Activated T-helper 1 cell treated with anti-CD3 and anti-CD28 coated beads, Interleukin-12 subunit alpha, Interleukin-12 subunit beta, Interleukin-2, Interleukin-4 antibody, amounts not matched to agents 30 ng/mL and 10 ng/mL and 1 ng/mL, durations not matched to agents 14 hours and 24 hours and 36 hours (primary cell): ENCODE measurements around the gene KLK8. TPM values are rescaled to one million over a fixed set of nuclear protein-coding genes. Genes with fewer than 3 reads are reported as not detected.

Source experiments
- DNase-seq: peaks from one replicate; pipeline ENCODE4 v3.0.0; 2021; ENCODE audit warnings: low spot score
- H3K27ac Mint-ChIP-seq: one replicate; pipeline ENCODE4 v1.8.0; 2021; ENCODE audit warnings: mild to moderate bottlenecking, mixed read lengths
- H3K27me3 Mint-ChIP-seq: one replicate; pipeline ENCODE4 v1.8.0; 2022; ENCODE audit warnings: mild to moderate bottlenecking, moderate library complexity, mixed read lengths; ENCODE audit not compliant: insufficient read depth
- H3K36me3 Mint-ChIP-seq: one replicate; pipeline ENCODE4 v1.8.0; 2021; ENCODE audit warnings: low read depth, mixed read lengths
- H3K4me1 Mint-ChIP-seq: one replicate; pipeline ENCODE4 v1.8.0; 2021; ENCODE audit warnings: low read depth, mixed read lengths
- H3K4me3 Mint-ChIP-seq: one replicate; pipeline ENCODE4 v1.8.0; 2021; ENCODE audit warnings: mild to moderate bottlenecking, moderate library complexity, mixed read lengths
- H3K9me3 Mint-ChIP-seq: one replicate; pipeline ENCODE4 v1.8.0; 2021; ENCODE audit warnings: mixed read lengths
- intact Hi-C: fragments of 100-400 bp; cut with micrococcal nuclease; formaldehyde crosslinking; loops from one replicate; pipeline ENCODE4 v1.15.1; 2024
- total RNA-seq: library from RNA; stranded (reverse); gene quantifications from 2 replicates; pipeline ENCODE4 v1.2.3, GENCODE V29; 2022

Gene KLK8
- total RNA-seq, 1 donor from 2014 or later, result not detected

DNA sequence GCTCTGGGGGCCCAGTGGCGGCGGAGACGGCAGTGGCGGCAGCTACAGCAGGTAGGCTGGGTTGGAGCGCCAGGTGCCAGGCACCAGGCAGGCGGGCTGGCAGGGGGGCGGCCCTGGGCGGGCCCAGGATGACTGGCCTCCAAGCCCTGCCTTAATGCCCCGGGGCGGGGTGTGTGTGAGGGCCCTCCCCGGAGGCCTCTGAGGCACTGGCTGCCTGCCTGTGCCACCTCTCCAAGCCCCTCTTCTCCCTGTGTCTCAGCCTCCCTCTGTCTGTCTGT, 25.1 kb upstream of the KLK8 start, which contains the start of gene KLK11:
Gene KLK11, minus strand, starts transcription at position 63 of the 278 bp plus-strand sequence. CDS start 985 bp downstream, outside the sequence.
- Mint-ChIP-seq H3K27ac (no peak within 1 kb of the TSS), H3K36me3 (no peaks in the 10 kb centered on the region), H3K9me3 (no peaks in the 10 kb centered on the region), H3K4me1 (no peaks in the 10 kb centered on the region), H3K4me3 (no peak within 1 kb of the TSS), H3K27me3 (peaks cover 5% of the 10 kb centered on the region)
- DNase-seq, result no peak
- intact Hi-C loops, result no loop called here

- Mint-ChIP-seq H3K9me3 (no peaks in the 10 kb centered on the region), H3K4me3 (no peak overlapping the region), H3K4me1 (no peaks in the 10 kb centered on the region), H3K36me3 (no peaks in the 10 kb centered on the region), H3K27ac (no peak overlapping the region), H3K27me3 (peaks cover 9% of the 10 kb centered on the region)
- intact Hi-C loops, result no loop called here
- DNase-seq, result no peak
These were observed 24.6 kb upstream of the KLK8 start for GRCh38 chr19:51025809-51026553.

DNA sequence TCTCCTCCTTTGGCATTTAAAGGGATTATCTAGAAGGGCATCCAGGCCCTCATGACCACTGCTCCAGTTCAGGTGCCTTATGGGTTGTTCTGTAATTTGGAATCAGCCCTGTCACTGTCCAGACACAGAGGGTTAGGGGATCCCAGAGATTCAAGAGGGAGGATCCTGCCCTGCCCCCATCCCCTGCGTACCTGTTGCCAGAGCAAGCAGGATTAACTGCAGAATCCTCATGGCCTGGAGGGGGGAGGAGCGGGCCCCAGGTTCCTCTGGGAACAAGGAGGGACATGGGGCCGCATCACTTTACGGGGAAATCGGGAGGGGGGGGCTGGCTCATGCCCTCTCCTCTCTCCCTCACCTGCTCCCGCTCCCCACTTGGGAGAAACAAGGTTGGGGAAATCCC, 24.0 kb upstream of the KLK8 start:
- H3K27ac Mint-ChIP-seq, result no peak overlapping the region
- no peaks in the 10 kb centered on the region for H3K9me3 Mint-ChIP-seq
- intact Hi-C loops, result no loop called here
- DNase-seq, result no peak
- H3K27me3 Mint-ChIP-seq, result peaks cover 14% of the 10 kb centered on the region
- no peaks in the 10 kb centered on the region for H3K4me1 Mint-ChIP-seq
- H3K36me3 Mint-ChIP-seq, result no peaks in the 10 kb centered on the region
- H3K4me3 Mint-ChIP-seq, result no peak overlapping the region

GRCh38 chr19:51024924-51025323, 23.5 kb upstream of the KLK8 start:
- Mint-ChIP-seq H3K4me3 (no peak overlapping the region), H3K4me1 (peaks cover 3% of the 10 kb centered on the region), H3K27ac (no peak overlapping the region), H3K36me3 (no peaks in the 10 kb centered on the region), H3K9me3 (no peaks in the 10 kb centered on the region), H3K27me3 (peaks cover 17% of the 10 kb centered on the region)
- intact Hi-C loops, result loop anchor here (5.0 kb wide), 1 partner anchor 142 kb away; no protein-coding TSS in a partner anchor
- no peak for DNase-seq

DNA sequence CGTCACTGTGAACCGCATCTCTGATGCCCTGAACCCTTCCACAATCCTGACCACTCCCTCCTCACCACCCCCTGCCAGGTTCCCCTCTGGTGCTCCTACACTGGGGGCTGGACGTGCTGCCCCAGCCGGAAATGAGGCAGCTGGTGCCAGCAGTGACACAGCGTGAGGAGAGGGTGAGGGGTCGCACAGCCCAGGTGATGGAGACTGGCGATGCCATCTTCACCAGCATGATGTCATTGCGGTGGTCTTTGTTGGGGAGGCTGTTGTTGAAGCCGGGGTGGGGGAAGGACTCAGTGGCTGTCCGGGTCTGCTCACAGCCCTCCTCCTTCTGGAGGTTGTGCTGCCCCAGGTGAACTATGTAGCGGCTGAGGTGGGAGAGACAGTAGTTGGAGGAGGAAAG, 22.5 kb upstream of the KLK8 start:
- no peak for DNase-seq
- H3K36me3 Mint-ChIP-seq, result no peaks in the 10 kb centered on the region
- no peak overlapping the region for H3K27ac Mint-ChIP-seq
- H3K4me1 Mint-ChIP-seq, result peaks cover 6% of the 10 kb centered on the region
- intact Hi-C loops, result loop anchor here (5.0 kb wide), 1 partner anchor 143 kb away; no protein-coding TSS in a partner anchor
- H3K4me3 Mint-ChIP-seq, result no peak overlapping the region
- H3K27me3 Mint-ChIP-seq, result peaks cover 26% of the 10 kb centered on the region
- H3K9me3 Mint-ChIP-seq, result no peaks in the 10 kb centered on the region

DNA sequence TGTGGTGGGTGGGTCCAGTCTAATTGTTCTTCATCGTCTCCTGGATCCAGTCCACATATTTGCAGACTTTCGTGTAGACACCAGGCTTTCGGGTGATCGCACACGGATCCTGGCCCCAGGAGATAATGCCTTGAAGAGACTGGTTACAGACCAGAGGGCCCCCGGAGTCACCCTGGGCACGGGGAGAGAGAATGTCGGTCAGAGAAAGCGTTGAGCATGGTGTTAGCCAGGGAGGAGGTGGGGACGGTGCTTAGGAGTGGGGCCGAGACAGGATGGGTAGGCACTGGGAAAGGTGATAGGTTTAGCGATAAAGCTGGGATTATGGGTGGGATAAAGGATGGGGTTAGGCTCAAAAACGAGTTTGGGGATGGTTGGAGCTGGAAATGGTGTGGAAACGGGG, 21.1 kb upstream of the KLK8 start:
- no peaks in the 10 kb centered on the region for H3K9me3 Mint-ChIP-seq
- no peaks in the 10 kb centered on the region for H3K36me3 Mint-ChIP-seq
- H3K4me3 Mint-ChIP-seq, result no peak overlapping the region
- peaks cover 12% of the 10 kb centered on the region for H3K4me1 Mint-ChIP-seq
- intact Hi-C loops, result loop anchor here (5.0 kb wide), 1 partner anchor 145 kb away; no protein-coding TSS in a partner anchor
- H3K27ac Mint-ChIP-seq, result no peak overlapping the region
- no peak for DNase-seq
- H3K27me3 Mint-ChIP-seq, result peaks cover 35% of the 10 kb centered on the region

DNA sequence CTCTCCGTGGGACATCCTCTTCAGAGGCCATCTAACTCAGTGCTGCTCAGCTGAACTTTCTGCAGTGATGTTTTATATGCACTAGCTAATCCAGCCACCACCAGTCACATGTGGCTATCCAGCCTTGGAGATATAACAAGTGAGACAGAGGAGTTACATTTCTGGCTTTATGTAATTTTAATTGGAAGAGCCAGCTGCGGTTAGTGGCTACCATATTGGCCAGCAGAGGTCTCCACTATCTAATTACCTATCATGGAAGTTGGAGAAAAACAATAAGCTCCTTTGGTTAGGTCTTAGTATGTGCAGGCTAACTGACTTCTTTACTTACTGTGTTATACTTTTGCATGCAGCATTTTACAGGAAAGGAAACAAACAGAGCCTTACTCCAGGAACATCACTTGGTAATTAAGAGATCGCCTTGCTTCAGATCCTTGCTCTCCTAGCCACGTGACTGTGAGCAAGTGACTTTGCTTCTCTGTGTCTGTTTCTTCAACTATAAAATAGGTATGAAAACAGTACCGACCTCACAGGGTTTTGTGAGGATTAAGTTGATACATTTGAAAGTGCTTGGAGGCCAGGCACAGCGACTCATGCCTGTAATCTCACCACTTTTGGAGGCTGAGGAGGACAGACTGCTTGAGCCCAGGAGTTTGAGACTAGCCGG, 19.7 kb upstream of the KLK8 start:
- Mint-ChIP-seq H3K27ac (no peak overlapping the region), H3K9me3 (no peaks in the 10 kb centered on the region), H3K4me1 (peaks cover 12% of the 10 kb centered on the region), H3K36me3 (no peaks in the 10 kb centered on the region), H3K4me3 (no peak overlapping the region), H3K27me3 (peaks cover 44% of the 10 kb centered on the region)
- no peak for DNase-seq
- intact Hi-C loops, result loop anchor here (5.0 kb wide), 1 partner anchor 146 kb away; no protein-coding TSS in a partner anchor

- intact Hi-C loops, result no loop called here
- H3K4me1 Mint-ChIP-seq, result peaks cover 12% of the 10 kb centered on the region
- H3K36me3 Mint-ChIP-seq, result peaks cover 2% of the 10 kb centered on the region
- peaks cover 57% of the 10 kb centered on the region for H3K27me3 Mint-ChIP-seq
- H3K9me3 Mint-ChIP-seq, result no peaks in the 10 kb centered on the region
- DNase-seq, result no peak
- peak within 1 kb of the TSS; percentile 16 for H3K27ac Mint-ChIP-seq
- H3K4me3 Mint-ChIP-seq, result peak within 1 kb of the TSS; percentile 56
These were observed 18.1 kb upstream of the KLK8 start, which contains the start of gene KLK10 for GRCh38 chr19:51019544-51019925. Gene KLK10 (minus strand): TSS chr19:51019709. CDS start chr19:51019130, 579 bp downstream.

DNA sequence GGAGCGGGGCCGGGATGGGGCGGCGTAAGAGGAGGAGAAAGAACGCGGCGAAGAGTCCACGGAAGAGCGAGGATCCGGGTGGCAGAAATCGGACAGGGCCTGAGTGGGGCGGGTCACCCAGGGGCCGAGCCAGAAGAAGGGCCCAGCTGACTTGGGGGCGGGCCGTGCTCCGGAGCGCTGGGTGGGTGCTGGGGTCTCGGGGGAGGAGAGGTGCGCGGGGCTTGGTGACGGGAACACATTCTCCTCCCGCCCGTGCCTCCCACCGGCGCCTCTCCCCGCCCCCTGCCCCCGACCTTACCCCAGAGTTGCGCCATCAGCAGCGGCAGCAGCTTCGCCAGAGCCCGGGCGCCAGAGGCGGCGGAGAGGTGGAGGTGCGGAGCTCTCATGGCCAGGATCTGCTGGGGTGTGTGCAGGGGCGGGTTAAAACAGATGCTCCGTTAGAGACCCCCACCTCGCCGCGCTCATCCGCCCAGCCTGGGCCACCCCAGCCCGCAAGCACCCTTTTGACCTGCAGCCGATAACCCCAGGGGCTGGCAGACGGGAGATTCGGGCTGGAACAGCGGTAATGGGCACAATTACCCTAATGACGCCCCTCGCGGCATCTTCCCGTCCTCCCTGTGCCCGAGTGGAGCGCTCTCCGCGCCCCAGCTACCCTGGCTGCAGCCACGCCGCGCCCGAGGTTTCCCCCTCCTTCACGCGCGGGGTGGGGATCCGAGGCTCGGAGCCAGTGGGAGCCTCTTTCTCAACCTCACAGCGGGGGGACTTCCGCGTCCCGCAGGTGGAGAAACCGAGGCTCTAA, 17.5 kb upstream of the KLK8 start:
- no peaks in the 10 kb centered on the region for H3K9me3 Mint-ChIP-seq
- H3K4me3 Mint-ChIP-seq, result peak overlapping the region; percentile 56
- H3K27me3 Mint-ChIP-seq, result peaks cover 59% of the 10 kb centered on the region
- H3K27ac Mint-ChIP-seq, result no peak overlapping the region
- H3K4me1 Mint-ChIP-seq, result peaks cover 12% of the 10 kb centered on the region
- intact Hi-C loops, result no loop called here
- peaks cover 2% of the 10 kb centered on the region for H3K36me3 Mint-ChIP-seq
- DNase-seq, result no peak

DNA sequence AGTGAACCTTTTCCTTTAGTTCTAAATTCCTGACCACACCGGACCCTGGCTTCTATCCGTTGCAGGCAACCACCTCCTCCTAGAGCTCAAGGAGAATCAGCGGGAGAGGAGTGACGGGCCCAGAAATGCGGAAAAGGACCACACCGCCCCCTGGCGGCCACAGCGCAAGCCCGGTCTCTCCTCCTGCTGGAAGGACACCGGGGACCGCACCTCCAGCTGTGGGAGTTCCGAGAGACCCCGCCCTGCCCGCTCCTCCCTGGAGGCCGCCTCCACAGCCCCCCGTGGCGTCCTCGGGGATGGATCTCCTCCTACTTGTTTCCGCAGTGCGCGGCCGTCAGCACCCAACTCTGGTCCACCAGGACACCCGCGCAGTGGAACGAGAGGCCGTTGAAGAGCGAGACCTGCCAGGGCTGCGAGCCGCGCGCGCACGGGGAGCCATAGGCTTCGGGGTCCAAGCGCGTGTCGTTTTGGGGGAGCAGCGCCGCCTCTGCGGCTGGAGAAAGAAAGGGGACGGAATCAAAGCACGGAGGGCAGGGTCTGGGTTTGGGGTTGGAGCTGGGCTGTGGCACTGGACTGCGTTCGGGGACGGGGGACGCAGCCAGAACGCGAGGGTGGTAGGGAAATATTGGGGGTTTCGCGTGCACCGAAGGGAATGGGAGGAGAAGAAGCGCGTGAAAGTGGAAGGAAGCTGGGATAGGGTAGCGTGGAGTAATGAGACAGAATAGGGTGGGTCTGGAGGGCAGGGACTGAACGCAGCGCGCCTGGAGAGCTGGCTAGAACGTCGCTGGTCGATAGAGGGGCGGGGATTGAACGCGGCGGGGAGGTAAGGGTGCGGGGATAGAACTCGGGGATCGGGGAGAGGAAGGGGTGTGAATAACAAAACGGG, 15.6 kb upstream of the KLK8 start:
- intact Hi-C loops, result no loop called here
- no peak for DNase-seq
- H3K27ac Mint-ChIP-seq, result no peak overlapping the region

DNA sequence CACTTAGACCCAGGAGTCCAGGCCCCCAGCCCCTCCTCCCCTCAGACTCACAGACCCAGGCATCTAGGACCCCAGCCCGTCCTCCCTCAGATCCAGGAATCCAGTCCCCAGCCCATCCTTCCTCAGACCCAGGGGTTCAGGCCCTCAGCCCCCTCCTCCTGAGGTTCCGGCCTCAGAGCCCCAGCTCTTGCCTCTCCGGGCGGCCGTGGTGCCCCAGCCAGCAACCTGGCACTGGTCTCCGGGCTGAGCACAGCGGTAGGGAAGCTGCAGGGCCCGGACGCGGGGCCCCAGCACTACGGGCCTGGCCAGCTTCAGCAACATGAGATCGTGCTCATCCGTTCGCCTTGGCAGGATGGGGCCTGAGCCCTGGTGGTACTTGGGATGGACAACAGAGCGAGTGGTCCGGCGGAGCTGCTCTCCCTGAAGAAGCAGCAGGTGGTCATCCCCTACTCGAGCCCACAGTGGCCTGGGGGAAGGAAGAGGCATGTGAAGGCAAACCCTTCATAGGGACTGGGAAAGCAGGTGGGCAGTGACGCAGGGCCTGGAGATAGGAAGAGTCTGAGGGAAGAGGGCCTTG, 14.4 kb upstream of the KLK8 start:
- Mint-ChIP-seq H3K9me3 (no peaks in the 10 kb centered on the region), H3K36me3 (peaks cover 2% of the 10 kb centered on the region), H3K4me1 (peaks cover 12% of the 10 kb centered on the region), H3K27me3 (peaks cover 49% of the 10 kb centered on the region), H3K27ac (no peak overlapping the region), H3K4me3 (no peak overlapping the region)
- intact Hi-C loops, result no loop called here
- no peak for DNase-seq

More for the DNA sequence above, 15.6 kb upstream of the KLK8 start:
- Mint-ChIP-seq H3K4me1 (peaks cover 12% of the 10 kb centered on the region), H3K4me3 (no peak overlapping the region), H3K27me3 (peaks cover 57% of the 10 kb centered on the region), H3K9me3 (no peaks in the 10 kb centered on the region), H3K36me3 (peaks cover 2% of the 10 kb centered on the region)

GRCh38 chr19:51014242-51014641, 12.8 kb upstream of the KLK8 start:
- H3K4me1 Mint-ChIP-seq, result peaks cover 7% of the 10 kb centered on the region
- peaks cover 37% of the 10 kb centered on the region for H3K27me3 Mint-ChIP-seq
- intact Hi-C loops, result no loop called here
- no peak overlapping the region for H3K4me3 Mint-ChIP-seq
- DNase-seq, result no peak
- no peaks in the 10 kb centered on the region for H3K9me3 Mint-ChIP-seq
- H3K27ac Mint-ChIP-seq, result no peak overlapping the region
- peaks cover 2% of the 10 kb centered on the region for H3K36me3 Mint-ChIP-seq
